ENCODE results near the gene NMRK2. TPM values are rescaled to one million over a fixed set of nuclear protein-coding genes. Genes with fewer than 3 reads are reported as not detected.

The NMRK2 gene
- total RNA-seq, 1 experiment from 2014 or later, result 60.0 TPM

GRCh38 chr19:3990815-3991117 is 57.9 kb downstream of the NMRK2 start:
- Histone ChIP-seq H3K14ac (ENCODE audit: insufficient read depth, low read length) (no peak overlapping the region), H3K79me2 (ENCODE audit: insufficient read depth, low read length) (no peaks in the 10 kb centered on the region), H3K27me3 (ENCODE audit: insufficient read depth, low read length) (no peaks in the 10 kb centered on the region), H2AK5ac (ENCODE audit: insufficient read length, low read length) (no peak overlapping the region), H4K91ac (ENCODE audit: insufficient read length, low read depth, low read length) (no peak overlapping the region), H2BK120ac (ENCODE audit: low read depth, low read length, poor library complexity, severe bottlenecking) (no peak overlapping the region), H3K56ac (ENCODE audit: insufficient read length, low read depth, low read length) (no peak overlapping the region), H4K5ac (ENCODE audit: insufficient read length, low read depth, low read length) (no peak overlapping the region), H3K18ac (ENCODE audit: insufficient read length, low read depth, low read length) (no peak overlapping the region), H3K9ac (ENCODE audit: extremely low read depth, insufficient read length, low read length) (no peak overlapping the region), H2BK5ac (ENCODE audit: insufficient read length, low read length) (no peak overlapping the region), H3K79me1 (ENCODE audit: insufficient read depth, low read depth, low read length, poor library complexity, severe bottlenecking) (no peaks in the 10 kb centered on the region), H3K23me2 (ENCODE audit: insufficient read length, low read depth, low read length, poor library complexity, severe bottlenecking) (peaks cover 13% of the 10 kb centered on the region), H3K4ac (ENCODE audit: low read depth, low read length) (no peak overlapping the region), H3K4me2 (ENCODE audit: insufficient read depth, insufficient read length, low read length) (no peak overlapping the region), H4K8ac (replicated peaks; ENCODE audit: insufficient read length, low read depth, low read length) (no peak overlapping the region), H3K23ac (ENCODE audit: insufficient read length, low read depth, low read length) (no peak overlapping the region), H2BK15ac (ENCODE audit: low read depth, low read length) (no peak overlapping the region), H3T11ph (ENCODE audit: low read length) (no peak overlapping the region), H3K4me1 (ENCODE audit: insufficient read depth, low read length) (no peaks in the 10 kb centered on the region), H2BK12ac (ENCODE audit: insufficient read length, low read depth, low read length) (no peak overlapping the region), H2BK20ac (ENCODE audit: low read depth, low read length, poor library complexity, severe bottlenecking) (no peak overlapping the region), H2AFZ (ENCODE audit: low read length) (no peak overlapping the region), H3K9me3 (ENCODE audit: control insufficient read depth, low read depth, low read length) (no peaks in the 10 kb centered on the region), H3K27ac (ENCODE audit: insufficient read length, low read depth, low read length) (no peak overlapping the region), H4K20me1 (ENCODE audit: control insufficient read depth, insufficient read depth, insufficient read length) (no peaks in the 10 kb centered on the region)
- WGBS (ENCODE audit: extremely low coverage, insufficient read length, low lambda C conversion rate), result no CpG with 5 or more reads among the region's 3 CpGs
- peaks cover 0 to 4% of the 10 kb centered on the region in 2 experiments; a peak in 2 of 5 replicates for H3K9me3 Mint-ChIP-seq
- H3K27me3 Mint-ChIP-seq (ENCODE audit: low read depth), result peaks cover 10% of the 10 kb centered on the region
- peak overlapping the region in 2 of 3 experiments; percentile 4 to 15; a peak in 2 of 7 replicates for H3K27ac Mint-ChIP-seq
- no peak overlapping the region; a peak in 1 of 5 replicates for H3K4me3 Mint-ChIP-seq
- no peak for DNase-seq
- no peak for TF ChIP-seq CTCF (conservative IDR thresholded peaks at IDR 0.05)
- H3K4me1 Mint-ChIP-seq, result peaks cover 13 to 18% of the 10 kb centered on the region in 2 experiments
- H3K36me3 Mint-ChIP-seq (ENCODE audit: insufficient read depth in 1 of 3, low read depth in 3 of 3), result peaks cover 0 to 5% (median 0%) of the 10 kb centered on the region in 3 experiments; a peak in 2 of 7 replicates

Small RNA genes lying within 50 kb of the gene (microRNA-seq; reads per million reads assigned to microRNA genes)
- gene MIR637 (ENCODE audit: borderline microRNAs expressed), result not detected

Other genes with a start within 250 kb of the NMRK2 start
- 41.7 and 42.2 TPM in 2 replicates for gene PIP5K1C, start 232.6 kb upstream of the NMRK2 start, total RNA-seq (2021)
- 27.3 and 27.9 TPM in 2 replicates for gene TJP3, start 224.7 kb upstream of the NMRK2 start, total RNA-seq (2021)
- gene APBA3, start 171.4 kb upstream of the NMRK2 start, total RNA-seq (2021), result 21.3 and 21.8 TPM in 2 replicates
- gene MRPL54, start 170.4 kb upstream of the NMRK2 start, total RNA-seq (2021), result 60.0 and 65.5 TPM in 2 replicates
- gene RAX2, start 160.8 kb upstream of the NMRK2 start, total RNA-seq (2021), result not detected in 2 replicates
- gene MATK, start 146.7 kb upstream of the NMRK2 start, total RNA-seq (2021), result 11.0 and 13.5 TPM in 2 replicates
- gene ZFR2, start 64.0 kb upstream of the NMRK2 start, total RNA-seq (2021), result 18.3 and 18.5 TPM in 2 replicates
- gene ATCAY, start 52.4 kb upstream of the NMRK2 start, total RNA-seq (2021), result 12.2 and 13.9 TPM in 2 replicates
- 114 and 121 TPM in 2 replicates for gene DAPK3, start 38.0 kb downstream of the NMRK2 start, total RNA-seq (2021)
- 3,615 and 3,676 TPM in 2 replicates for gene EEF2, start 52.4 kb downstream of the NMRK2 start, total RNA-seq (2021)
- gene PIAS4, start 74.7 kb downstream of the NMRK2 start, total RNA-seq (2021), result 52.0 and 59.4 TPM in 2 replicates
- 22.8 and 24.9 TPM in 2 replicates for gene ZBTB7A, start 133.8 kb downstream of the NMRK2 start, total RNA-seq (2021)
- gene MAP2K2, start 191.1 kb downstream of the NMRK2 start, total RNA-seq (2021), result 167 and 169 TPM in 2 replicates
- gene CREB3L3, start 220.6 kb downstream of the NMRK2 start, total RNA-seq (2021), result 0.15 TPM in 1 of 2 replicates, not detected in the other
- gene SIRT6, start 249.5 kb downstream of the NMRK2 start, total RNA-seq (2021), result 24.9 and 27.0 TPM in 2 replicates
- 2.4 and 2.8 TPM in 2 replicates for gene ANKRD24, start 249.6 kb downstream of the NMRK2 start, total RNA-seq (2021)